Hematopoietic multipotent progenitor cell treated with erythropoietin and hydrocortisone succinate and interleukin-3 and kit ligand, for 15 days (in vitro differentiated cells): Measurements from ENCODE around the gene PSMF1.

Source experiments
- DNase-seq: peaks from one replicate; pipeline ENCODE4 v3.0.0-alpha.2; 2015; ENCODE audit warnings: low spot score

PSMF1 gene, protein sequence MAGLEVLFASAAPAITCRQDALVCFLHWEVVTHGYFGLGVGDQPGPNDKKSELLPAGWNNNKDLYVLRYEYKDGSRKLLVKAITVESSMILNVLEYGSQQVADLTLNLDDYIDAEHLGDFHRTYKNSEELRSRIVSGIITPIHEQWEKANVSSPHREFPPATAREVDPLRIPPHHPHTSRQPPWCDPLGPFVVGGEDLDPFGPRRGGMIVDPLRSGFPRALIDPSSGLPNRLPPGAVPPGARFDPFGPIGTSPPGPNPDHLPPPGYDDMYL

DNA sequence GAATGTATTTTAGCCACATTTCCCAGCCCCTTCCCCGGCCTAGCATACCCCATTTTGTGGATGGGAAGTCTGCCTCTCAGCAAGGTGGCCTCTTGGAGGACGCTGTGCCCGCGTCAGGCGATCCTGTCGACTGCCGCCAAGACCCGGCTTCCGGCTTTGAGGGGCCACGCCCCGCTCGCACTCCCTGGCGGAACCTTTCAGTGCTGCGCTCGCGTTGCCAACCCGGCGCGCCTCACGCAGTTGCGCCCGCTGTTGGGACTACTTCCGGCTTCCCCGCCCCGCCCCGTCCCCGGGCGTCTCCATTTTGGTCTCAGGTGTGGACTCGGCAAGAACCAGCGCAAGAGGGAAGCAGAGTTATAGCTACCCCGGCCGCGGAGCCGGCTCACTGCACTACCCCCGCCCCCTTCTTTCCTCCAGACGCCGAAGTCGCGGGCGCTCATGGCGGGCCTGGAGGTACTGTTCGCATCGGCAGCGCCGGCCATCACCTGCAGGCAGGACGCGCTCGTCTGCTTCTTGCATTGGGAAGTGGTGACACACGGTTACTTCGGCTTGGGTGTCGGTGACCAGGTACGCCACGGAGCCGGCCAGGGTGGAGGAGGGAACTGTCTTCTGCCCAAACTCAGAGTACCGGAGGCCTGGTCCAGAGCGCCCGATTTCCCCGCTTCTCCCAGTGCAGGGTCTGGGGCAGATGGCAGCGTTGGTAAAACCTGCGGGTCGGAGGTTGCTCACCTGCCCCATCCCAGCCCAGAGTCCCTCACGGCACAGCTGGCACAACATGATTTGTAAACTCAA, at the start of gene PSMF1:
PSMF1 (plus strand) TSS at position 267 of the 792 bp plus-strand sequence; CDS start at position 439, 172 bp downstream.
- peak; percentile 95 for DNase-seq

DNA sequence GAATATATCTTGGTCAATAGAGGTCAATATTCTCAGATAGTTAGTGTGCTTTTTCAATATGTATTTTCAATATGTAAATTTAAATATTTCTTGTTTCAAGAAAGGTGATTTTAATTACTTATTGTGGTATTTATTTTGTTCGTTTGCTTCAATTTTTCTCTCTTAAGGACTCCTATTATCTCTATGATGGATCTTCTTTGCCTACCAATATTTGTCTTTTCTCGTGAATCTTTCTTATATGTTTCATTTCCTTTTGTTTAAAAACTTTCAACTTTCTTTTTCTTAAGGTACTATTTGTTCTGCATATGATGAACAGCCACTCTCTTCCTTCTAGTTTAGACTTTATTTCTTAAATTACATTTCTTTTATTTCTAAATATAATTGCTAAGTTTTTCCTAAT, 46.1 kb upstream of the PSMF1 start:
- no peak for DNase-seq

DNA sequence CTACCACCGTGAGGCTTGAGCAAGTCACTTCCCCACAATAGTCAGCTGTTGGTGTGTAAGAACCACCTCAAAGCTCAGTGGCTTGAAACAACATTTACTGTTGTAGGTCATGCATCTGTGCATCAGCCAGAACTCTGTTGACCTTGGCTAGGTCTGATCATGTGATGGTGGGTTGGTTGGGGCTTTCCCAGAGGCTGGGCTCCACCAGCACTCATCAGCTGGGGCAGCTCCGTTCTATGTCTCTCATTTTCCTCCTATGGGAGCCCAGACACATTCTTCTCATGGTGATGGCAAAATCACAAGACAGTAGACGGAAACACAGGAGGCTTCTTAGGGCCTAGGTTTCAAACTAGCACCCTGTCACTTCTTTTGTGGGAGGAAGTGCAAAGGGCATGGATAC, 42.8 kb upstream of the PSMF1 start:
- no peak for DNase-seq

DNA sequence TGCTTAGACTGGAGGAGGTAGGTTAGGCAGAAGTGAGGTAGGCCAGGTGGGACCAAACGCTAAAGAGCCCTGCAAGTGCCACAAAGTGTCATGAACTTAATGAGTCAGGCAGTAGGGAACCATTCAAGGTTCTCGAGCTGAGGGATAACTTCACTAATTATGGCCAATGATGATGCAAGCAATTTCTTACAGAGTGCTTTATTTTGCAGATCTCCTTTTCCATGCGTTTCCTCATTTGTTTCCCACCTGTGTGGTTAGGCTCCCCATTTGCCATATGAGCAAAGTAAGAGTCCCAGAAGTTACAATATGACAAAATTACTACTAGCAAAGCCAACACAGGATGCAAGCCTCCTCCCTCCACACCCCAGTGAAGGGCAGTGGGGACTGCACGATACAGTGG, 36.5 kb upstream of the PSMF1 start:
- DNase-seq = no peak

DNA sequence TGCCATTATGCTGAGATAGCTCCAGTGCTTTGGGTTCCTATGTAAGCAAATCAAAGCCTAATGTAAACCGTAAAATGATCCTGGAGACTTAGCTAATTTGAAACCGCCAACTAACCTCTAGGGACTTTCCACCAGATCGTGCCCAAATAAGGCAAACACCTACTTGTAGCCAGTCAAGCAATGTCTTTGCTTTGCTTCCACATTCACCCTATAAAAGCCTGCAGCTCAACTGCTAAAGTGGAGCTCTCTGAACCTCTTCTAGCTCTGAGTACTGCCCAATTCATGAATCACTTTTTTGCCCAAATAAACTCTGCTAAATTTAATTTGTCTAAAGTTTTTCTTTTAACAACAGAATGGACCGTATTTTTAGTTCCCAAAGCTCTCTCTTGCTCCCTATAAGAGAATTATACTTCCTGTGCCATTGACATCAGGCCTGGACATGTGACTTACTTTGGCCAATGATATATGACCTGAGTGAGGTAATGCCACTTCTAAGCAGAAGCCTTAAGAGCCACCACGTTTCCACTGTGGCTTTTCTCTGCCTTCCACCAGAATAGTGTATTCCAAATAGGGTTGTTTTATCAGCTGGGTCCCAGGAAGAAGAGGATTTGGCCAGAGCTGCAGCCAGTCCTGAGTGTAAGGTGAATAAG, 34.8 kb upstream of the PSMF1 start:
- DNase-seq = no peak

DNA sequence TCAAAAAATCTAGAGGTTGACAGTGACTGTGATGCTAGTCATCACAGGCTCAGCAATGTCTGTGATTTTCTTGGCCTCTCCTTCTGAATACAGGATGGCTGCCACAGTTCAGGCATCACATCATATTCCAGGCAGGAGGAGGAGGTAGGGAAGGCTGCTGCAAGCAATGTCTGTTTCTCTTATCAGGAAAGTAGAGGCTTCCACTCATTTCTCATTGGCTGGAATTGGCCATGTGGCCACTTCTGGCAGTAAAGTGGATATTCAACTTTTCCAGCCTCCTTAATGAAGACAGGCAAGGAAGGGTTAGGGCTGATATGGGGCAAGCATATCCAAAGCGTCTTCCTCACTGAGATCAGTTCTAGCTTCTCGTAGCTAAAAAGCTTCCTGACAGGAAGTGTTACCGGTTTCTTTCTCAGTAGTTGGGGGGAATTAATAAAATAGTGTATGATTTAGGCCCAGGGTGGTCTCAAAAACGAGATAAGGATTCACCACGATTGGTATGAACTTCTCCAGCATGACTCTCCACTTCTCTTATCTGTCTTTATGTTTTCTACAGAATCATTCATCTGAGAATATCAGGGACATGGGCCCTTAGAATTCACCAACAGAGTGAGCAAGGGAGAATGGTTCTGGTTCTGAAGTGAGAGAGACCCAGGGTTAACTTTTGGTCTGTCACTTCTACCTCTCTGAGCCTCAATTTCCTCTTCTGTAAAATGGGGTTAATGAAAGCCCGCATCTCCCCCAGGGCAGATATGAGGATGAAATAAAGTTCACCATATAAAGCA, 32.7 kb upstream of the PSMF1 start:
- DNase-seq = no peak

DNA sequence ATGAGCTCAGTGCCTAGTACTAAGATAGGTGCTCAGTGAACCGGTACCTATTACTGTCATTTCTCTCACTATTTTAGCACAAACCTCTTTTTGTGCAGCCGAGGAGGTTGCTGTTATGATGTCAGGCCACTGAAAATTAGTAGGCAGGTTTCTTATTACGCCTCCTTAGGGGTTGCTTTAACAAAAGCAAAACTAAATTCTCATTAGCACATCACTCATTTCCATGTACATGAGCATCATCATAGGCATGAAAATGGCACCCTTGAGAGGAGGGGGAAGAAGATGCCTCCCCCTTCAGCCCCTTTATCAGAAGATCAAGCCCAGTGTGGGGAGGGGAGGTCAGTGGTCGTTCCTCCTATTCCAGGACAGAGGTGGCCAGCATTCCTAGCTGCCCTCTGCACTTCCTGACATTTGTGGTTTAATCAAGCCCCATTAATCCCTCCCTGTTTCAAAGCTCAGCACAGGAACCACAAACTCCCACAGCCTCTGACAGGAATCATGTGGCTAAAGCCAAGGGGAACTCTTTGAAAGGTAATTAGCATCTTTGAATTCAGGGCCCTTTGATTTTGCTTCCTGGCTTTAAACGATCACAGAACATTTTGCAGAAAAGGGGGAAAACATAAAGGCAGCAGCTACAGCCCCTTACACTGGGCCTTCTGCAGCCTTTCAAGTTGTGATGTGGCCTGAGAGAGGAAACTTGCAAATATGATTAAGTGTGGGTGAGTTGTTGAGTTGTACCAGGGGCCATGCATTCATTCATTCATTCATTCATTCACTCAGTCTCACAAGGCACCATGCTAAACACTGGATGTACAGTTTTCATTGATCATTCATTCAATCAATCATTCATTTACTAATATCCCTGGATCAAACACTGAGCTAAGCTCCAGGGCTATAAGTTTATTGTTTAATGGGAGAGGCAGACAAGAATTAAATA, 31.9 kb upstream of the PSMF1 start:
- no peak for DNase-seq

DNA sequence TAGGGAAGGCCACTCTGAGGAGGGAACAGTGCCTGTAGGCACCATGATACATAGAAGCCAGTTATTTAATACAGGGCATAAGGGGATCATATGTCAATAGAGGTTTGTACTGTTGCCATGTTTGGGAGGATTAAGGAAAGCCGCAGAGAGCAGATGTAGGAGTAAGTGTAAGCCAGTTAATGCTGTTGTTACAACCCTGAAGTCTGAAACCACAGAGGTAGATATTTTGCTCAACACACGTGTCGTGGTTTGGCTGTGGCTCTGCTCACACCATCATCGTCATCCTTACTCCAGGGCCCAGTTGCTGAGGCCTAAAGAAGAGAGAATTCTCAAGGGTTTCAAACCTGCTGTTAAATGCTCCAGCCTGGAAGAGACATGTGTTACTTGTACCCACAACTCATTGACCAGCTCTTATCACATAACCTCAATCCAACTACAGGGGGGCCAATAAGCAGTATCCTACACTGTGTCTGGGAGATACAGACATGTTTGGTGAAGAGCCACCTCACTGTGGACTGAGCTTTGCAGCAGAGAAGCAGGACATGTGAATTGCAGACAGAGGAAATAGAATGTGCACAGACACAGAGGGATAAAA, 31.0 kb upstream of the PSMF1 start:
- no peak for DNase-seq

DNA sequence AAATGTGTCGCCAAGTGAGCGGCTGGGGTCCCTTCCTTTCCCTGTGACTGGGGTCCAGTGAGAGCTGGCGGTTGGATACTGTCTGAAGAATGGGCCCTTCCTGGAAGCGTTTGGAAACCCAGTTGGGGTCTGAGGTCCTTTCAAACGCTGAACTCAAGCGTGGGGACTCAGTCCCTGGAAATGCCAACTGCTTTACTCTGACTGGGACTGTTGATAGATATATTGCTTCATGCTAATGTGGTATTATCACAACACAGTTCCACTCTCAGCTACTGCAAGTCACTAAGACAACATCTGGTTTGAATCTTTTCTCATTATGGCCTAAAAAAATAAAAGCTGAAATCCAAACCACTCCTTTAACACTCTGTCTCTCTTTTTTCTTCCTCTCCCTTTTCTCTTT, 23.7 kb upstream of the PSMF1 start:
- no peak for DNase-seq

DNA sequence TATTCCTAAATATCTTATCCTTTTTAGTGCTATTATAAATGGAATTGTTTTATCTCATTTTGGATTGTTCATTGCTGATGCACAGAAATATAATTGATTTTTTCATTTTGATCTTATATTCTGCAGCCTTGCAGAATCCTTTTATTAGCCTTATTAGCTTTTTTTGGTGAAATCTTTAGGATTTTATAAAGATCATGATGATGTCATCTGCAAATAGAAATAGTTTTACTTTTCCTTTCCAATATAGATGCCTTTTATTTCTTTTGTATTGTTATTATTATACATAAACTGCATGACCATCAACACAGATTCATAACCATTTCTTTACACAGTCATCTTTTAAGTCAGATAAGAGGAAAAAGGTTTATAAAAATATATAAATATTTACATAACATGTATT, 16.9 kb upstream of the PSMF1 start:
- DNase-seq = no peak

DNA sequence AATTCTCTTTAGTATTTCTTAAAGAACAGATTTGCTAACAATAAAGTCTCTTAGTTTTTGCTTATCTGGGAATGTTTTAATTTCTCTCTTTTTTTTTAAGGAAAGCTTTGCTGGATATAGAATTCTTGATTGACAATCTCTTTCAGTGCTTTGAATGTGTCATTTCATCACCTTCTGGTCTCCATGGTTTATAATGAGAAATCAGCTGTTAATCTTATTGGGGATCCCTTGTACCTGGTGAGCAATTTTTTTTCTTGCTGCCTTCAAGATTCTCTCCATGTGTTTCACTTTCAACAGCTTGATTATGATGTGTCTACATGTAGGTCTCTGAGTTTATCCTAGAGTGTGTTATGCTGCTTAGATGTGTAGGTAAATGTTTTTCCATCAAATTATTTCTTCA, 16.4 kb upstream of the PSMF1 start:
- DNase-seq = no peak

DNA sequence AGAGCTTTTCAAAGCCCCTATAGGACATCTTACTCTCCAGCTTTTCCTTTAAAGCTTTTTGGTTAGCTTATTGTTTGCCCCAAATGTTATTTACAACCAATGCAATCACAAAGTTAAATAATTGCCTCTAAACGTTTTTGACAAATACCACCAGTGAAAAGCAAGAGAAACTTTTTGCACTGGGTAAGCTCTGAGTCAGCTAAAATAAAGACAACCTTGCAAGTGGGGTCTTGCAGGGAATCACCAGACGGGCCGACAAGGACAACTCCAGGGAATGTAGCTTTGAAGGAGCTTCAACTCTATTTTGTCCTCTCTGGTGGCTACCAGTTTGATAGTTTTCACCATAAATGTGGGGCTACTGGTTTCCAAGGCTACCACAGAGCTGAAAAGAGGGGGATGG, 14.7 kb upstream of the PSMF1 start:
- DNase-seq = no peak

DNA sequence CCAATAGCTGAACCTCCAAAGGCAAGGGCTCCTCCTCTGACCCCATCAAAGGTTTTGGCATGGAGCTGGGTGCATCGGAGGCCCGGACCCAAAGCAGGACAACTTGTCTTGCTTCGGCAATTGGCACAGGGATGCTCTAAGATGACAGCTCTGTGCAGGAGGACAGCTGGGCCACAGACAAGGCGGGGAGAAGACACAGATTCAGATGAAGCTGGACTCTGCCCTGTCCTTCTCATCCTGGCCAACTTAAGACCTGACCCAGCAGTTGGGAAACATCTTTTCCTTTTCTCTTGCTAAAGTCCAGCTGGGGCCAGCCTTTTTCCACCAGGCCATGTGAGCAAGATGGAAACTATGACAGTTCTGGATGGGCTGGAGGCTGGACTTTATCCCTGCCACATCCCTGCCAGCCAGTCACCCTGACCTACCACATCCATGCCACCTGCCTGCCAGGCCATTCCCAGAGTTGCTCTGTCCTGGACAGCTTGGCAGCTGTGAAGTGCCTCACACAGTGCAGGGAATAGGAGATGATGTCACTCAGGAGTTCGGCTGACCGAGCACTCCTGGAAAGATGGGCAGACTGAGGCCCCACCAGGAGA, 12.7 kb upstream of the PSMF1 start:
- DNase-seq = no peak

DNA sequence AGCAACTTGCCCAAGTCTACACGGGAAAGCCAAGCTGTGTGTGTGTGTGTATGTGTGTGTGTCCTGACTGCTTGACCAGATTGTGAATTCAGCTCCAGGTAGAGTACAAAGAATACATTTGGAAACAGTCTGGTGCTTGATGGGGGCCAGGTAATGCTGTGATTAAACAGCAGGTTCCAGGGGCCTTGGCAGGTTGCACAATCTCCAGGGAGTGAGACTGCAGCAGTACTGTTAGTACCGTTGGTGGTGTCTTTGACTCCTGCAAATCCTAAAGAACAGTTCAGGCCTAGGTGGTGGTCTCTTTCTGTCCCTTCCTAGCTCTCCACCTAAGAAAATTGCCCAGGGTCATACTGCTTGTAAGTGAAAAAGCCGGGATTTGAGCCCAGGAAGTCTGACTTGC, 11.2 kb upstream of the PSMF1 start:
- no peak for DNase-seq

DNA sequence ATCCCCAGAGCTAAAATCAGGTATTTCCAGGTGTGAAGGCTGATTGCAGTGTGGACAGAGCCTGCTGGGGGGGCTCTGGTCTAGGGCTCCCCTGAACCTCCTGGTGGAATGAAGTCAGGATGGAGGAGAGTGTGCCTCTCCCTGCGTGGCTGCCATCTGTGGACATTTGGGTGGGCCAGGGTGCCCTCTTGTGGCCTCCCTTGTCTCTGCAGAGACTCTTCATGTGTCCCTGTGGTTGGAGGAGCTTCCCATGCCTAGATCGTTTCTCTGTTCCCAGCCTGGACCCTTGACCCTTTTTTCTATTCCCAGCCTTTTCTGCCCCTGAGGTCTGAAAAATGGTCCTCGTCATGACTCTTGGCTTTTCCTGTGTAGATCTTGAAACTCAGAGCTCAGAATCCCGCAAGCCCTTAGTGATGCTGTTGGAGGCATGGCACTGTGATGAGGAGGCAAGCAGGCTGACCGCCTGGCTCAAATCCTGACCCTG, 9.9 kb upstream of the PSMF1 start:
- peak; percentile 73 for DNase-seq

DNA sequence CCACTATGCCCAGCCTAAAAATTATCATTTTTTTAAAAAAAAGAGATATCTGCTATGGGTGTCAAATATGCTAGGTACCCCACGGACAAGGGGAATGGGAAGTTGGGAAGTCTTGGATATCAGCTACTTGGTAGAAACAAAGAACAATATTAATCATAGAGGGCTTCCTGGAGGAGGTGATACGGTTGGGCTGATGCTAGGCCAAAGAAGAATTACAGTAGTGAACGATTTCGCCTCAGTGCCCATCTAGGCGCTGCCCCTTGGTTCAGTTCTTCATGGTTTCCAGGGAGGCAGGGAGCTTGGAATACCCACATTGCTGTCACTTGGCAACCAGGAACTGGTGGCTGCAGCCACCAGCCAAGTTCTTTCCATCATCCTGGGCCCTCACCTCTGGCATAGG, 5.5 kb upstream of the PSMF1 start:
- no peak for DNase-seq

DNA sequence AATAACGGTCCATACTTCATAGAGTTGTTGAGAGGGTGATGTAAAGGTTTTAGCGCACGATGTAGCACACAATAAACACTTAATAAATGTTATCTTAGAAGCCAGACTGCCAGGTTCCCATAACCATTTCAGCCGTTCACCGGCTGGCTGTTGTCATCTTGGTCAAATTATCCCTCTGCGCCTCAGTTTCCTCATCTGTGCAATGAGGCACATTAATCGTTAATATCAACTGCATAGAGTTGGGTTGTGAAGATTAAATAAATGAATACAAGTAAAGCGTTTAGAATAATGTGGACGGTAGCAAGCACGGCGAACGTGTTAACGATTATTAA, 432 bp upstream of the PSMF1 start:
- no peak for DNase-seq

DNA sequence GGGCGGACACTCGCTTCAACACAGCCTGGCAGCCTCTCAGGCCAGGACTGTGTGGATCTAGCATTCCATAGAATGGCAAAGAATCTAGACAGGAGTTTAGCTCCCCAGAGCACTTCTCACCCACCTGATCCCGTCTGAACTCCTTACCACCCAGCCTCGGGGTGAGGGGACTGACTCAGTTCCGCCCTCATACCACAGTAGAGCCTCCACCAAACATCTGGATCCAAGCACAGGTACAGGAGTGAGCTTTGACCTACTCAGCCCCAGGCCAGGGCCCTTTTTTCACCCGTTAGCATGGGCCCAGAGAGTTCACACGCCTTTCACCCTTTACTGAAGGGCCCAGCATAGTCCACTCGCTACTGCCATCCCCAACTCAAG, 715 bp downstream of the PSMF1 start:
- DNase-seq = peak; percentile 31

DNA sequence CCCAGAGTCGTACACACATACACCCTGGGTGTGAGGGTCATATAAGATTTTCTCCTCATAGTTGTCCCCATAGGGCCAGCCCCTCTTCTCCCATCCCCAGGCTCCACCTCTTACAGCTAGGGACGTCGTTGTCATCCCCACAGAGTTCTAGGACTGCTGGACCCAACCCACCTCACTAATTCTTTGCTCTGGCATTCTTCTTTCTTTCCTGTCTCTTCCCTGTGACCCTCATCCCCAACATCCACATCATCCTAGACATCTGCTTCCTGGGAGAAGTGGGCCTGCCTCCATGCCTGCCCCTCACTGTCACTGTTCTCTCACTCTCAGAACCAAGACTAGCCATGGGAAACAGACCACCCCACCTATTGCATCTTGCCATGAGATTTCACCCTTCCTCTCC, 1.1 kb downstream of the PSMF1 start:
- no peak for DNase-seq

DNA sequence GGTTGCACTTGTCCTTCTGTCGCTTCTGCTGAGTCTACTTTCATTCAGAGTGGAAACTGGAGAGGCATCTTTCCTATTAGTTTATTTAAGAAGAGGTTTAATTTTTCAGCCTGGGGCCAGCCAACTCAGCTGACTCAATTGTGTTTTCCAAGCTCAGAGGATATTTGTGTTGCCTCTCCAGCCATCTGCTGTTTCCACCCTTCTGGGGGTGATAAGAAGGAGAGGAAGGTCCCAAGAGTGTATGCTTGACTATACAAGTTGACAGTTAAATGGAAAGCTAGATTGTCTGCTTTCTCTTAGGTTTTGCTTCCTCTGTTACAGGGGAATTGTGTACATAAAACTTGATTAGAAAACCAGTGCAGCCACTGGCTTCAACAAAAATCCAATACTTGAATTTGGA, 3.0 kb downstream of the PSMF1 start:
- DNase-seq = peak; percentile 78
